HG02973 (cell line): Measurements from ENCODE around the gene FAM193A.
"Not testable (repeated sequence)": the region's sequence is repeated elsewhere in the genome, so short reads cannot be mapped to it uniquely, and the experiment has no call there.

Experiments
- ATAC-seq: cut with Tn5 transposase; IDR thresholded peaks from one replicate; pipeline ENCODE4 v1.9.1; 2021; ENCODE audit warnings: moderate library complexity; ENCODE audit not compliant: unreplicated experiment

The FAM193A gene

GRCh38 chr4:2647403-2648158, 111.1 kb downstream of the FAM193A start:
- no peak for ATAC-seq

GRCh38 chr4:2648159-2648814, 111.8 kb downstream of the FAM193A start:
- no peak for ATAC-seq

- ATAC-seq, result no peak
Observed at GRCh38 chr4:2649604-2650114, 113.2 kb downstream of the FAM193A start.

- no peak for ATAC-seq
Observed at GRCh38 chr4:2650276-2650675, 113.8 kb downstream of the FAM193A start.

DNA sequence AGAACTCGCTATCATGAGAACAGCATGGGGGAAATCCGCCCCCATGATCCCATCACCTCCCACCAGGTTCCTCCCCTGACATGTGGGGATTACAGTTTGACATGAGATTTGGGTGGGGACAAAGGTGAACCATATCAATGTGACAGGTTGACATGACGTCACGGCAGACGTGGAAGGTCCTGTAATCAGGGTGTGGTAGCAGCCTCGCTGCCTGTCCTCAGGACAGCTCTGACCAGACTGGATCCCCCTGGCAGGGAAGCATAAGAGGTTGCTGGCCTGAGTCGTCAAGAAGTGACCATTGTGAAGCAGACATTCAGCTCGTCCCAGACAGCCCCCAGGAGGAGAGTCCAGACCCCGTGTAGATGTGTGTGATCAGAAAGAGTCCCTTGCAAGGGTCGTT, 115.1 kb downstream of the FAM193A start:
- ATAC-seq, result no peak

DNA sequence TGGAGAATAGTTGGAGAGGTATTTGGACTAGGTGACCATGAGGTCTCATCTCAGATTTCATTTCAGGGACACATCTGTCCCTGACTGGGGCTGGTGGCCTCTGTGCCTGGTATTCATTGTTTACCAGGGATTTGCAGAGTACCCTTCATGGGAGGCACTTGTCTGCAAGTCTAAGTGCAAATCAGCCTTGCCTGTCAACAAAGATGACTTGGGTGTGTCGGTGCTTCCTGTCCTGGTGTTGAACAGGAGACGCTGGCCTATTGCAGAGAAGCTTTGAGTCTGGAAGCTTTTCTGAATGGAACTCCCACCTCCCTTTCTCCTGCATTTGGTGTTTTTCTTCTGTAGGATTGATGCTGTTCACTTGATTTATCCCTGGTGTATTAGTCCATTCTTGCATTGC, 115.6 kb downstream of the FAM193A start:
- no peak for ATAC-seq

DNA sequence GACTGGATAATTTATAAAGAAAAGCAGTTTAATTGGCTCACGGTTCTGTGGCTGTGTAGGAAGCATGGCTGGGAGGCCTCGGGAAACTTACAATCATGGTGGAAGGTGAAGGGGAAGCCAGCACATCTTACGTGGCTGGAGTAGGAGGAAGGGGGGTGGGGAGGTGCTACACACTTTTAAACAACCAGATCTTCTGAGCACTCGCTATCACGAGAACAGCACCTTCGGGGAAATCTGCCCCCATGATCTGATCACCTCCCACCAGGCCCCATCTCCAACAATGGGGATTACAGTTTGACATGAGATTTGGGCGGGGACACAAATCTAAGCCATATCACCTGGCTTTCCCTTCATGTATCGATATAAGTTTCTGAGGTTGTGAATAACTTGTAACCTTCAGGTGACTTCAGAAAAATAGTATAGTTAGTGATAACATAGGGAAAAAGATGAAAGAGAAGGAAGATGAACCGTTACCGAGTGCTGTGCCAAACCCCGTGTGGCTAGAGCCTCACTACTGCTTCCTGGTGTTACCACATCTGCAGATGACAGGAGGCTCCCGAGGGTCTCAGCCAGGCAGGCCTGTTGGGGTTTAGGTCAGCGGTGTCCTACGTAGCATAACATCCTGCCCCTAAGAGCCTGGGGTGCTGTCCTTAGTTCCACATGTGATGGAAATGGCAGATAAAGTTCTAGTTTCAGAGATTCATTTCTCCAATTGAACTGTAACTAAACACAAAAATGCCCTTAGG, 116.1 kb downstream of the FAM193A start:
- no peak for ATAC-seq

DNA sequence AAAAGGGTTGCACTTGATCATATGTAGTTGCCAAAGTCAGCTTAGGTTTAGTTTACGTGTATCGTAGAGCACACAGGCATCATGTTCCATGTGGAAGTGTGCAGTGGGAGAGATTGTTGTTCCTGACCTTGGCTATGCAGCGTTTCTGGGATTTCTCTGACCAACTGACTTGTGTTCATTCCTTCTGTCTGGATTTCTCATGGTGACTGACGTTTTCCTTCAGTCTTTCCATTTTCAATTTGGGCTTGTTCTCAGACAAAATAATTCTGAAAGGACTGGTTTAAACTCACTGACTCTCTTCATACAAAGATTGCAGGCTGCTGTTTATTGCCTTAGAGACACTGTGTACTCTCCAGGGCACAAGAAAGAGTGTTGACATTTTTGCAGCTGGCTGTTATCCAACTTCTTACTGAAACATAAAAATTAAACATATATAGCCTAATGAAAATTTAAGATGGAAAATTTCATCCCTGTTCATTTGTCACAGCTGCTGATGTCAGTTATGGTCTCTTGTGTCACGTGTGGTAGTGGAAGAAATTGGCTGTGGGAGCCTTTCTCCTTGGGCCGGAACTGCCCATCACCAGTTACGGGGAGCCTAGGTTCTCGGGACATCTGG, 124.3 kb downstream of the FAM193A start:
- ATAC-seq, result no peak

DNA sequence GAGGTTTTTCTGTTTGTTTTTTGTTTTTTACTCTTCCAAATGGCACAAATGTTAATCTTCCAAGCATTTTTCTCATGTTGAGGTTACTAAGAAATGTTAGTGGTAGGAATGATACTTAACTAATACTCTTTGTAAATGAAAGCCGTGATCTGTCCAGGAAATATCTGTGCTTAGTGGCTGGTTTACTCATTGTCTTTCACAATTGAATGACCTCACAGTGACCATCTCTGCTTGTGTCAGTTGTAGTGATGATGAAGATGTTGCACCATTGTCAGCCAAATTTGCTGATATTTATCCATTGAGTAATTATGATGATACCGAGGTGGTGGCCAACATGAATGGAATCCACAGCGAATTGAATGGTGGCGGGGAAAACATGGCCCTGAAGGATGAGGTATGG, 126.2 kb downstream of the FAM193A start:
- no peak for ATAC-seq

GRCh38 chr4:2663275-2663674, 126.8 kb downstream of the FAM193A start:
- ATAC-seq, result no peak

DNA sequence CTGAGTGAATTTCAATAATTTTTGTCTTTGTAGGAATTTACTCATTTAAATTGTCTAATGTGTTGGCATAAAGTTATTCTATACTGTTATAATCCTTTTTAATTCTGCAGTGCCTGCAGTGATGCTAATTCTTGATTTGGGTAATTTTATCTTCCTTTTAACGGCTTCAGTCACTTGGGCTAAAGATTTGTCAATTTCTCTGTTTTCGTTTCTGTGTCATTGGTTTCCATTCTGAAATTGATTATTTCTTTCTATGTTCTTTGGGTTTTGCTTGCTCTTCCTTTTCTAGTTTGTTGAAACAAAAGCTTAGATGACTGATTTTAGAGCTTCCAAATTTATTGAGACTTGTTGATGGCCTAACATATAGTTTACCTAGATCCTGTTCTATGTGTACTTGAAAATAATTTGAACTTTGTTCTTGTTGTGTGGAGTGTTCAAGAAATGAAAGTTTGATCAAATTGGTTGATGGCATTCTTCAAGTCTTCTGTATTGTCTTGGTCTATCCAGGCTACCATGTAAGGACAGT, 130.3 kb downstream of the FAM193A start:
- ATAC-seq, result no peak

DNA sequence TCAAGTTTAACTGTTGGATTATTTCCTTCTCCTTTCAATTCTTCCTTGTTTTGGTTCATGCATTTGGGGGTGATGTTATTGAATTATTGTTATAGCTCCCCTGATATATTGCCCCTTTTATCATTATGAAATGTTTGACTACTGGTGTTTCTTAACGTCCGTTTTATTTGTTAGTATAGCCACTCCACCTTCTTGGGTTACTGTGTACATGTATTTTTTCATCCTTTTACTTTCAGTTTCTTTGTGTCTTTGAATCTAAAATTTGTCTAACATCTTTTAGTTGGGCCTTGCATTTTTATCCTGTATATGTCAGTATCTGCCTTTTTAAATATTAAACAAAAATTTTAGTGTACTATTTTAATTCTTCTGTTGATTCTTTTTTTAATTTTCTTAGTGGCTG, 131.0 kb downstream of the FAM193A start:
- ATAC-seq, result no peak

GRCh38 chr4:2671267-2671895, 134.9 kb downstream of the FAM193A start:
- no peak for ATAC-seq

GRCh38 chr4:2672082-2672481, 135.6 kb downstream of the FAM193A start:
- ATAC-seq, result no peak

DNA sequence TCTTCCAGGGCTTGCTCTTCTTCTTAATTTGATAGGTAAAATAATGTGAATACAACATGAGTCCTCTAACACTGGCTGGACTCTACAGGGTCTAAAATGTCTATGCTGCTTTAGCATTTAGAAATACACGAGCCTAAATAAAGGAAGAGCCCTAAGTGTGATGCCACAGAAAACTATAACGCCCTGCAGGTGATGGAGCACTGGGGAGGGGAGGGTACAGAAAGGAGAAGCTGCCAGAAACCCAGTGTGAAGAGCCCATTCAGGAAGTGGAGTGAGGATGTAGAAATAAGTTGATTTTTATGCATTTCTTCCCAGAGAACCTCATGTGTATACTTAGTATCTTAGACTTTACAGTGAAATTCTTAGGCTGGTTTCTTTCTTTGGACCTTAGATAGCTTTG, 136.3 kb downstream of the FAM193A start:
- ATAC-seq, result no peak

- ATAC-seq, result no peak
Observed at GRCh38 chr4:2673157-2673556, 136.7 kb downstream of the FAM193A start.

GRCh38 chr4:2679762-2680161, 143.3 kb downstream of the FAM193A start:
- not testable (repeated sequence) for ATAC-seq

DNA sequence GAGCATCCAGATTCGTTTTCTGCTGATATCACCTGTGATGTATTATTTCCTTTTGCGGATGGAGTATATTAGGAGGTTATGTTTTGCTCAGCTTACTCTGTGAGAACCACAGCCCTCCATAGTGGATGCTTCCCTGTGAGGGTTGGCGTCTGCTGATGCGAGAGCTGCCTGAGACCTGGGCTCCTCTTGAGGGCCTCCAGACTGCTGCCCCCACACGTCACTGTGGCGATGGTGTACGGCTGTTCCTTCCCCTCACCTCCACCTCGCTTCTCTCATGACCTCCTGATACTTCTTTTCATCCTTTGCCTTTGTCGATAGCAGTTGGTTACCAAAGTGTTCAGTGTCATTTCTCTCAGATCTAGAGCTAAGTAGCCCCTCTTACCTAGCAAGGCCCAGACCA, 148.0 kb downstream of the FAM193A start:
- ATAC-seq, result no peak

DNA sequence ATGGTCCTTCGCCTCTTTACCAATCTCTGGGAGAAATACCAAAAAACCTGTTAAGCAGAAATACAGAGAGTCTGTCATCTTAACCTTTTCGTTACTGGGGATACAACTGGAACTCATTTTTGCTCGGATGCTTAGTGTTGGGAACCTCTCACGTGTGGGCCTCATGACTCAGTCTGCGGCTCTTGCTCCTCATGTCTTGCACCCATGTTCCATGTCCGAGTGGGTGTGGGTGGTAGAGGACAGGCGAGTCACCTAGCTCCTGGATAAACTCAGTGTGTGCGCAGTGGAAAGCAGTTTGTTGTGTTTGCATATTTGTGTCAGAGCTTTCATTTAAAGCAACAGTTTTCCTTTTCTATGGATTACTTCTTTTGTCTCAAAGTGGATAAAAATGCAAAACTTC, 149.1 kb downstream of the FAM193A start:
- no peak for ATAC-seq

DNA sequence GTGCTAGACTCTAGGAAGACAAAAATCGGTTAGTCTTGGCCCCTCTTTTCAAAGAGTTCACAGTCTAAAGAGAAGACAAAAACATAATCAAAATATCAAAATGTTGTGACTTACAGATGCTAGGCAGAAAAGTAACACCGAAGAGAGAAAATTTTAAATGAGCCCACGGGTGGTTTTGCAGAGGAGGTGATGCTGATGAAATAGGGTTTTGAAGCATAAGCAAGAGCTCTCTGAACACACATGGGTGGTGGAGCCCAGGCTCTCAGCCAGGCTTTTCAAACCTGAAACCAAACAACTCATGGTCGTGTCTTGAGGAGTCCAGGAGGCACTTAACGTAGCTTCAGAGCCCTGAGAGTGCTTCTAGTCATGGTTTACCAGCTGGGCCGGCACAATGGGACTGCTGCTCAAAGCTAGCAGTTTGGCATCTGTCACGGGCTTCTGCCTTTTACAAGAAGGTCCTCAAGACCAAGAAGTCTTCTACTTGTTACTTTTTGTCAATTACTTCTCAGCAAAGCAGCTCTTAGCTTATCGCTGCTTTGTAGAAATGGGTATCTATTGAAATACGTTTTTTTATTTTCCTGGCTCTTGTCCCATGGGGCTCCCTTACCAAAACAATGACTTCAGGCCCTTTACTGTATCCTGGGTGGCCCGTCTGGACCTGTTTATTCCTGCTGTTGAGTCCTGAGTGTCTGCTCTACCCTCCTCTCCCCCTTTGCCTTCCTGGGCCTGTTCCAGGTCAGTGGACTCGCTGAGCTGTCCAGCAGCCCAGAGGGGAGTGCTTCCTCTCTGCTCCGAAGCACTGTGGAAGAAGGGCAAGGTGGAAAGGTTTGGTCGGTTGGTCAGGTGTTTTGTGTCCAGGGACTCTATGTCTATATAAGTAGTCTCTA, 150.2 kb downstream of the FAM193A start:
- no peak for ATAC-seq
